Mucosa of stomach (tissue), 1 donor: ENCODE results near the gene RAPGEF1.

ENCODE experiments used
- H3K27me3 ChIP-seq: one replicate; pipeline ENCODE4 v1.7.0; 2013; ENCODE audit warnings: mild to moderate bottlenecking, low read length; ENCODE audit not compliant: control insufficient read depth, insufficient read depth
- H3K36me3 ChIP-seq: one replicate; pipeline ENCODE4 v1.7.0; 2013; ENCODE audit warnings: low read length; ENCODE audit not compliant: control insufficient read depth, insufficient read depth
- H3K4me1 ChIP-seq: one replicate; pipeline ENCODE4 v1.7.0; 2013; ENCODE audit warnings: mild to moderate bottlenecking, low read length; ENCODE audit not compliant: control insufficient read depth, insufficient read depth
- H3K4me3 ChIP-seq: one replicate; pipeline ENCODE4 v1.7.0; 2013; ENCODE audit warnings: low read length
- H3K9ac ChIP-seq: one replicate; pipeline ENCODE4 v1.7.0; 2013; ENCODE audit warnings: mild to moderate bottlenecking, low read length, moderate library complexity
- H3K9me3 ChIP-seq: one replicate; pipeline ENCODE4 v1.7.0; 2013; ENCODE audit warnings: mild to moderate bottlenecking, low read length, moderate library complexity; ENCODE audit not compliant: control insufficient read depth
- donor health status: Pancreatic carcinoma.

The RAPGEF1 gene

GRCh38 chr9:131708226-131709002, 31.5 kb downstream of the RAPGEF1 start:
- Histone ChIP-seq H3K36me3 (no peaks in the 10 kb centered on the region), H3K4me1 (peaks cover 65% of the 10 kb centered on the region), H3K9ac (peak overlapping the region; percentile 18), H3K4me3 (no peak overlapping the region), H3K27me3 (no peaks in the 10 kb centered on the region), H3K9me3 (no peaks in the 10 kb centered on the region)

GRCh38 chr9:131707733-131708157, 32.1 kb downstream of the RAPGEF1 start:
- no peaks in the 10 kb centered on the region for H3K27me3 ChIP-seq
- peak overlapping the region; percentile 18 for H3K9ac ChIP-seq
- H3K4me3 ChIP-seq = no peak overlapping the region
- no peaks in the 10 kb centered on the region for H3K9me3 ChIP-seq
- no peaks in the 10 kb centered on the region for H3K36me3 ChIP-seq
- peaks cover 66% of the 10 kb centered on the region for H3K4me1 ChIP-seq

GRCh38 chr9:131707050-131707449, 32.8 kb downstream of the RAPGEF1 start:
- H3K4me1 ChIP-seq = peaks cover 64% of the 10 kb centered on the region
- no peak overlapping the region for H3K4me3 ChIP-seq
- H3K36me3 ChIP-seq = no peaks in the 10 kb centered on the region
- no peaks in the 10 kb centered on the region for H3K27me3 ChIP-seq
- H3K9ac ChIP-seq = no peak overlapping the region
- H3K9me3 ChIP-seq = no peaks in the 10 kb centered on the region

- H3K27me3 ChIP-seq = no peaks in the 10 kb centered on the region
- H3K4me1 ChIP-seq = peaks cover 69% of the 10 kb centered on the region
- H3K9ac ChIP-seq = no peak overlapping the region
- H3K4me3 ChIP-seq = no peak overlapping the region
- no peaks in the 10 kb centered on the region for H3K36me3 ChIP-seq
- H3K9me3 ChIP-seq = no peaks in the 10 kb centered on the region
Measured at GRCh38 chr9:131706608-131706970, 33.3 kb downstream of the RAPGEF1 start.

GRCh38 chr9:131704988-131705387, 34.9 kb downstream of the RAPGEF1 start:
- peaks cover 69% of the 10 kb centered on the region for H3K4me1 ChIP-seq
- no peaks in the 10 kb centered on the region for H3K9me3 ChIP-seq
- no peak overlapping the region for H3K4me3 ChIP-seq
- H3K36me3 ChIP-seq = no peaks in the 10 kb centered on the region
- peak overlapping the region; percentile 11 for H3K9ac ChIP-seq
- no peaks in the 10 kb centered on the region for H3K27me3 ChIP-seq

- Histone ChIP-seq H3K4me1 (peaks cover 69% of the 10 kb centered on the region), H3K9me3 (no peaks in the 10 kb centered on the region), H3K9ac (peak overlapping the region; percentile 11), H3K4me3 (no peak overlapping the region), H3K27me3 (no peaks in the 10 kb centered on the region), H3K36me3 (no peaks in the 10 kb centered on the region)
Measured at GRCh38 chr9:131704141-131704983, 35.5 kb downstream of the RAPGEF1 start.

GRCh38 chr9:131703697-131704096, 36.2 kb downstream of the RAPGEF1 start:
- no peaks in the 10 kb centered on the region for H3K36me3 ChIP-seq
- no peaks in the 10 kb centered on the region for H3K27me3 ChIP-seq
- no peaks in the 10 kb centered on the region for H3K9me3 ChIP-seq
- H3K9ac ChIP-seq = peak overlapping the region; percentile 11
- no peak overlapping the region for H3K4me3 ChIP-seq
- H3K4me1 ChIP-seq = peaks cover 70% of the 10 kb centered on the region

GRCh38 chr9:131702911-131703310, 37.0 kb downstream of the RAPGEF1 start:
- Histone ChIP-seq H3K9ac (no peak overlapping the region), H3K4me3 (no peak overlapping the region), H3K27me3 (no peaks in the 10 kb centered on the region), H3K9me3 (no peaks in the 10 kb centered on the region), H3K36me3 (no peaks in the 10 kb centered on the region), H3K4me1 (peaks cover 67% of the 10 kb centered on the region)

- Histone ChIP-seq H3K9me3 (no peaks in the 10 kb centered on the region), H3K27me3 (no peaks in the 10 kb centered on the region), H3K4me3 (no peak overlapping the region), H3K36me3 (no peaks in the 10 kb centered on the region), H3K9ac (no peak overlapping the region), H3K4me1 (peaks cover 66% of the 10 kb centered on the region)
Measured at GRCh38 chr9:131701789-131702337, 38.0 kb downstream of the RAPGEF1 start.

GRCh38 chr9:131701436-131701781, 38.5 kb downstream of the RAPGEF1 start:
- peaks cover 61% of the 10 kb centered on the region for H3K4me1 ChIP-seq
- H3K9ac ChIP-seq = no peak overlapping the region
- H3K36me3 ChIP-seq = no peaks in the 10 kb centered on the region
- no peaks in the 10 kb centered on the region for H3K27me3 ChIP-seq
- H3K9me3 ChIP-seq = no peaks in the 10 kb centered on the region
- H3K4me3 ChIP-seq = no peak overlapping the region

- no peak overlapping the region for H3K9ac ChIP-seq
- H3K4me1 ChIP-seq = peaks cover 56% of the 10 kb centered on the region
- H3K27me3 ChIP-seq = no peaks in the 10 kb centered on the region
- no peaks in the 10 kb centered on the region for H3K36me3 ChIP-seq
- H3K9me3 ChIP-seq = no peaks in the 10 kb centered on the region
- no peak overlapping the region for H3K4me3 ChIP-seq
Measured at GRCh38 chr9:131700765-131701435, 39.0 kb downstream of the RAPGEF1 start.

GRCh38 chr9:131700076-131700475, 39.8 kb downstream of the RAPGEF1 start:
- no peaks in the 10 kb centered on the region for H3K27me3 ChIP-seq
- H3K9ac ChIP-seq = no peak overlapping the region
- peaks cover 48% of the 10 kb centered on the region for H3K4me1 ChIP-seq
- H3K36me3 ChIP-seq = no peaks in the 10 kb centered on the region
- H3K9me3 ChIP-seq = no peaks in the 10 kb centered on the region
- no peak overlapping the region for H3K4me3 ChIP-seq
